Raji (cell line): ENCODE measurements around the gene CACNA1C.

ENCODE experiments used
- POLR2A ChIP-seq: IDR thresholded peaks from 2 replicates; pipeline ENCODE4 v1.6.1; 2011; ENCODE audit warnings: low read depth, low read length, control low read depth; ENCODE audit not compliant: insufficient read depth

CACNA1C gene

DNA sequence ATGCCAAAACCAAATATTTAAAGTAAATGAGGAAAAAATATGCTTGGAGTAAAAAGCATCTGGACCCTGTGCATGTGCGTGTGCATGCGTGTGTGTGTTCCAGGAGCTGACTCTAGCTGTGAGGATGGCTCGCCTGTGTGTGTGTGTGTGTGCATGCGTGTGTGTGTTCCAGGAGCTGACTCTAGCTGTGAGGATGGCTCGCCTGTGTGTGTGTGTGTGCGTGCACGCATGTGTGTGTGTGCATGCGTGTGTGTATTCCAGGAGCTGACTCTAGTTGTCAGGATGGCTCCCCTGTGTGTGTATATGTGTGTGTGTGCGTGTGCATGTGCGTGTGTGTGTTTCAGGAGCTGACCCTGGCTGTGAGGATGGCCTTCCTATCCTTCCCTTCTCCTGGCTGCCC lies 357.7 kb downstream of the CACNA1C start:
- no peak for TF ChIP-seq POLR2A

DNA sequence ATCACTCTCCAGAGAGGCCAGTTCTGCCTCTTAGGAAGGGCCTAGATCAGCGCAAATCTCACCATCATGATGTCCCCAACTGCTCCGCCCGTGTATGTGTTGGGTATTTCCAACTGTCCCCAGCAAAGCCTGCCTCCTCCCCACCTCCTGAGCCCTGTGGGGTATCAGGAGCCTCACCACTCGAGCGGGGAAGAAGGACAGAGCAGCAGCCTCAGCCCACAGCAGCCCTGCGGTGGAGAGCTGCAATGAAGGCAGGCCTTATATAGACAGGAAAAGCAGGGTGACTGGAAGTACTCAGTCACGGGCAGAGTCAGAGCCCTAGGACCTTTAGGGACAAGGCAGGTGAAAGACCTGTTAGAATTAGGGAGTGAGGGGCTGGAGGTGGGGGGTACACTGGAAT lies 358.2 kb downstream of the CACNA1C start:
- no peak for TF ChIP-seq POLR2A

- TF ChIP-seq POLR2A: no peak
These were observed 359.0 kb downstream of the CACNA1C start for GRCh38 chr12:2411616-2412304.

DNA sequence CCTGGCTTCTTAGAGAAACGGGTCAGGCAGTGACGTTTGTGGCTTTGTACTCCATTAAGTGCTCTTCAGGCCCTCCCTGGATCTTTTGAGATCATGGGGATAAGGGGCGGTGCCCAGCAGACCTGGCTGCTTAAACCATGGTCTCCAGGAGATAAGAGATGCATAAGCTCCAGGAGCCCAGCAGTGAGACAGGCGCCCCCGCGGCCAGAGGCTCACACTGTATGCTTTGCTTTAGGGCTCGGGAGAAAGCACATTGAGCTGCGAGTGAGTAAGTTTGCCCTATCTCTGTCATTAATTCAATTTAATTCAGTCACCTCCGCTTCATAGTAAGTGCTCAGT lies 359.5 kb downstream of the CACNA1C start:
- no peak for TF ChIP-seq POLR2A

DNA sequence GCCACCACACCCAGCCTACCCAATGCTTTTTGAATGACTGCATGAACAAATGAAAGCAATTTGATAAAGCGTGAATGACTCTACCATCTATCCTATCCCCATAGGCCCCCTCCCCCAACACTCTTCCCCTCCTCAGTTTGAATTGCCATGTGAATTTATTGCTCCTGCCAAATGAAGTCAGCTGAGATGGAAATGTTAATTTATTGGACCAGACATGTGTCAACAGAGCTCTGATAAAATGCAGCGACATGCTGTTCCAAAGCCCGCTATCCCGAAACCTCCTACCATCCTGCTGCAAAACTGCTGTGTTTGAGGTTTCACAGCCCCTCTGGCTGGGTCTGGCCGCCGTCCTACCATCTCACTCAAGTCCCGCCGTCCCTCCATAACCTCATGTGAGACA lies 360.5 kb downstream of the CACNA1C start:
- TF ChIP-seq POLR2A: no peak

- TF ChIP-seq POLR2A: no peak
These were observed 361.4 kb downstream of the CACNA1C start for GRCh38 chr12:2413999-2414792.

- TF ChIP-seq POLR2A: no peak
These were observed 362.2 kb downstream of the CACNA1C start for GRCh38 chr12:2414810-2415567.

DNA sequence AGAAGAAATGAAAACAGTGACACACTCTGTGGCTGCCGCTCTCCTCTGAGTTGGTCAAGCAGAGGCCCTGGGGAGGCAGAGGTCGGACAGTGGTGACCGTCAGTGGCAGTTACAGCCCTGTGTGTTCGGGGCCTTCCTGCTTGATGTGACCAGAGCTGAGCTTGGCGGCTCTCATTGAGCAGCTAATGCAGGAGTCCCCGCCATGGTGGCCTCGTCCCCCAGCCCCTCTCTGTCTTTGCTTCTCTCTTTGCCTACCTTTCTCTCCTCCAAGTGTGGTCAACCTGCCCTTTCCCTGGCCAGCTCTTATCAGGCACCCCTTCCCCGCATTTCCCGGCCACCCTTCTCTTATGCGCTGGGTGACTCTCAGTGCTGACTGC lies 362.8 kb downstream of the CACNA1C start:
- no peak for TF ChIP-seq POLR2A

DNA sequence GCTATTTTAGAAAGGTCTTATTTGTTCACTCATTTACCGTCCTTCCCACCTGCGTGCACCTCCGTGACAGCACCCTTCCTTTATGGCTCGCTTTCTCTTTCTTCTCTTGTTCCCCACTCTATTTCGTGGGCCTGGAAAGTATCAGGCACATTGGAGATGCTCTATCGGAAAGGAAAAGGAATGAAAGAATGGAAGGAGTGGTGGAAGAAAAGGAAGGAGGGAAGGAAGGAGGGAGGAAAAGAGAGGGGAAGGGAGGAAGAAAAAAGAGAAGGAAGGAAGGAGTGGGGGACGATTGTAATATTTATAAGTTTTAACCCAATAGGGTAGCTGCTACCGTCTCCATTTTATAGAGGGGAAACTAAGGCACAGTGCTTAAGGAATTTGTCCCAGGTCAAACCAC lies 363.4 kb downstream of the CACNA1C start:
- TF ChIP-seq POLR2A: no peak

DNA sequence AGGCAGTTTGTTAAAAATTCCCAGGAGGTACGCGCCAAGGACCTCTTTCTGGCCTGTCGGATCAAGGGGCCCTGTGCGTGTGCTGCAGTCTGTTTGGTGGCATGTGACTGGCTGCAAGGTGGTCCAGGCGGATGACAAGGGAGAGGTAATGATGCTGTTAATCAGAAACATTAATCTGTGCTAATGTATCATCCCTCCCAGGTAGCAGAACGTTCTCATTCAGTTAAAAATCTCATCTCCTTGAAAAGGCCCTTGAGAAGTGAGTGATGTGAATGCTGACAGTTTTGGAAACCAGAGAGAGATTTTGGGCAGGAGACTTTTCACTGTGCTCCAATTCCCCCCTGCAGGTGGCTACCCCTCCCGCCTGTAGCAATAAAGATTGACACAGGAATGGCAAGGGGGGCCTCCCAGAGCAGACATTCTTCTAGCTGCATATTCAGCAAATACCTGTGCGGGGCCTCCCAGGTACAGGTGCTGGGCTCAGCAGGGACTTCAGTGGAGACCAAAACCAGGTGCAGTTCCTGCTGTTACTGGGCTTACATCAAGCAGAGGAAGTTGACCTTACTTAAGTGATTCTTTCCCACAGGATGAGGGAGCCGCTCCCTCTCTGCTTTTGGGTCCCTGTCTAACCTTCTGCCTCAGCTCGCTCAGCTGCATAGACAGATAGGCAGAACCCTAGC lies 364.8 kb downstream of the CACNA1C start:
- no peak for TF ChIP-seq POLR2A

DNA sequence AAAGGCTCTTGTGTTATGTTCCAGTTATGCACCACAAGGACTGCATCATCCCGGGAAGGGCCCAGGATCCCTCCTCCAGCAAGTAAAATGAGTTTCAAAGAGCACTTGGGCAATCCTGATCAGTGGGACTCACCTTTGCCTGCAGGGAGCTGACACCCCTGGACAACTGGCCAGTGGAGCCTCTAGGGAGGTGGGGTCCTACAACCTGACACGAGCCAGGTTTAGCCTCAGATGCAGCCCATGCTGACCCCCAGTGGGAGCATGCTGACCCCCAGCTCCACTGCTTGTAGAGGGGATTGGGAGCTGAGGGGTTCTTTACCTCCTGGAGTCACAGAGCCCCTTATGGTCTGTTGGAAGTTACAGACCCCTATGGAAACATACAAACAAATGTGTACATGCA lies 365.8 kb downstream of the CACNA1C start:
- TF ChIP-seq POLR2A: no peak

DNA sequence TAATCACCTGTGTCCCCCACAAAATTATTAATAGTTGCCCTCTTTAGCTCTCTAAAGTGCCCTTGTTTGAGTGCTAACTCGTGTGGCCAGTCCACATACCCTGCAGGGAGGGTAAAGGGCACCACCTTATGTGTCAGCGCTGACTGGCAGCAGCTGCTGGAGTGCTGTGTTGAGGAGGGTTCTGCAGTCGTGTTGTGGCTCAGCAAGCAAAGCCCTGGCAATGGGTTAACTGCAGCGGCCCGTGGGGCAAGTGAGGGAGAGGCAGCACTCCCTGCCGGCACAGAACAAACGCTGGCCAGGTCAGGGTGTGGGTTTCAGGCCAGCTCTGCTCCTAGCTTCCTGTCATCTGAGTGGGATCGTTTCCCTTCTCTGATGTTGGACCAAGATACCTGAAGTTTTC lies 369.8 kb downstream of the CACNA1C start:
- TF ChIP-seq POLR2A: no peak

GRCh38 chr12:2429032-2429431 lies 376.2 kb downstream of the CACNA1C start:
- TF ChIP-seq POLR2A: no peak

DNA sequence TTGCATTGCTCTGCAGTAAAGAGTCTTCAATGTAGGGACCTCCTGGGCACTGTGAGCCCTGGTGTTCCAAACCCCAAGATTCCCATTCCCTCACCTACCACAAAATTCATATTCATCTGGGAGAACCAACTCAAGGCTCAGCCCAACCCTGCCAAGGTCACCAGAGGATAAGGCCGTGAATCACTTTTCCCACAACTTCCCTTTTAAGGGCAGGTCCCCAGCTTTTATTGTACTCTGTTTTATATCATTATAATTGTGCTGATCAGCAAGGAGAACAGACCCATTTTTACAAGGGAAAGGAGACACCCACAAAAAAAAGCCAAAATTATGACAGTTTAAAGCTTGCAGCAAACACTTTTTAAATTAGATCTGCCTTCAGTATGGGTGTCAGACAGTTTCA lies 379.0 kb downstream of the CACNA1C start:
- no peak for TF ChIP-seq POLR2A

DNA sequence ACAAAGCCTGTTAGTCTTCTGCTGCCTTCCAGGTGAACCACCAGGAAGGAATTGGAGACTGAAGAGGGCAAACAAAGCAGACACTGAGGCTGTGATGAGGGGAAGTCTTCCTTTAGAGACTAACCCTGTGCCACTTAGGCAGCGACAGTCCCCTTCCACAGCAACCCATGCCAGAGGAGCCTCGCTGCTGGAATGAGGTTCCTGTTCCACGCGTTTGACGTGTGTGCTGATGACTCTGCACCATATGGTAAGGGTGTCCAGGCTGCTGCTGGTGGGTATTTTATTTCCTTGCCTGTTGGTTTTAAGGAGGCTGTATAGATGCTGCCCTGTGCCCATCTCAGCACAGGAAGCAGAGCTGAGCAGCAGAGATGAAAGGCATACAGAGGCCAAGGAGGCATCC lies 380.1 kb downstream of the CACNA1C start:
- no peak for TF ChIP-seq POLR2A

GRCh38 chr12:2435511-2435910 lies 382.7 kb downstream of the CACNA1C start:
- TF ChIP-seq POLR2A: no peak
